RWPE2 (cell line): Measurements from ENCODE around the gene ARHGAP21.

Source experiments
- ATAC-seq: fragments of 200-7000 bp; cut with Tn5 transposase; 3 replicates; pipeline ENCODE4 v1.9.1; 2021; ENCODE audit warnings: low read depth
- DNase-seq: peaks from one replicate; pipeline ENCODE4 v3.0.0-alpha.2; 2020; ENCODE audit warnings: low spot score
- H3K27ac ChIP-seq: fragments of 450-650 bp; 2 replicates; pipeline ENCODE4 v1.5.1; 2017; ENCODE audit warnings: mild to moderate bottlenecking; ENCODE audit not compliant: poor library complexity, severe bottlenecking
- H3K27me3 ChIP-seq: fragments of 250-450 bp; sonication (Bioruptor Pico); 2 replicates; pipeline ENCODE4 v1.5.1; 2021; ENCODE audit warnings: mild to moderate bottlenecking, moderate library complexity; ENCODE audit not compliant: insufficient read depth, poor library complexity, severe bottlenecking
- H3K36me3 ChIP-seq: fragments of 250-450 bp; sonication (Bioruptor Pico); 2 replicates; pipeline ENCODE4 v1.5.1; 2020; ENCODE audit warnings: low read depth, mild to moderate bottlenecking, moderate library complexity
- H3K4me1 ChIP-seq: fragments of 250-450 bp; sonication (Bioruptor Pico); 2 replicates; pipeline ENCODE4 v1.5.1; 2021; ENCODE audit warnings: mild to moderate bottlenecking, moderate library complexity; ENCODE audit not compliant: insufficient read depth, poor library complexity, severe bottlenecking
- H3K4me3 ChIP-seq: fragments of 250-450 bp; sonication (Bioruptor Pico); 2 replicates; pipeline ENCODE4 v1.5.1; 2021; ENCODE audit warnings: mild to moderate bottlenecking, moderate library complexity; ENCODE audit not compliant: severe bottlenecking
- H3K9me3 ChIP-seq: fragments of 250-450 bp; sonication (Bioruptor Pico); 2 replicates; pipeline ENCODE4 v1.5.1; 2021; ENCODE audit warnings: mild to moderate bottlenecking, moderate library complexity; ENCODE audit not compliant: severe bottlenecking
- TF ChIP-seq, protein P1 (sequence below): fragments of 450-650 bp; IDR thresholded peaks from one replicate; pipeline ENCODE4 v1.5.1; 2017; ENCODE audit warnings: mild to moderate bottlenecking, moderate library complexity; ENCODE audit not compliant: poor library complexity, severe bottlenecking

Gene ARHGAP21

DNA sequence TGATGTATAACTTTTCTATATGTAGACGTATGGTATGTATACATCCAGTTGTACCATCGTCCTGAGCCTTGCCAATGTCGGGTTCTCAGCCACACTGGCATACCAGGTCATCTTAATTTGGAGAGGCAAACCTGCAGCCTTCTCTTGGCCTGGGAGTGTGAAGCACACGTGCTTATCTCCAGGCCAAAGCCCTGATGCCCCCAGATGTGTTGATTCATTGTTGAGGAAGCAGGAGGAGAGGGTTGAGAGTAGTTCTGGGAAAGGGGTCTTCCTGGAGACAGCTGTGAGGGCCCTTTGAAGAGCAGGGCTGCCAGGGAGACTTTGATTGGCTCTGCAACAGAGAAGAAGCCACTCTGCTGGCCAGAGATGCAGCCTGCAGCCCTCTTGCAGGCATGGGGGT, 155.6 kb downstream of the ARHGAP21 start:
- Histone ChIP-seq H3K27me3 (no peaks in the 10 kb centered on the region), H3K4me1 (no peaks in the 10 kb centered on the region), H3K27ac (no peak overlapping the region), H3K9me3 (no peaks in the 10 kb centered on the region), H3K4me3 (no peak overlapping the region), H3K36me3 (no peaks in the 10 kb centered on the region)
- TF ChIP-seq, protein P1, sequence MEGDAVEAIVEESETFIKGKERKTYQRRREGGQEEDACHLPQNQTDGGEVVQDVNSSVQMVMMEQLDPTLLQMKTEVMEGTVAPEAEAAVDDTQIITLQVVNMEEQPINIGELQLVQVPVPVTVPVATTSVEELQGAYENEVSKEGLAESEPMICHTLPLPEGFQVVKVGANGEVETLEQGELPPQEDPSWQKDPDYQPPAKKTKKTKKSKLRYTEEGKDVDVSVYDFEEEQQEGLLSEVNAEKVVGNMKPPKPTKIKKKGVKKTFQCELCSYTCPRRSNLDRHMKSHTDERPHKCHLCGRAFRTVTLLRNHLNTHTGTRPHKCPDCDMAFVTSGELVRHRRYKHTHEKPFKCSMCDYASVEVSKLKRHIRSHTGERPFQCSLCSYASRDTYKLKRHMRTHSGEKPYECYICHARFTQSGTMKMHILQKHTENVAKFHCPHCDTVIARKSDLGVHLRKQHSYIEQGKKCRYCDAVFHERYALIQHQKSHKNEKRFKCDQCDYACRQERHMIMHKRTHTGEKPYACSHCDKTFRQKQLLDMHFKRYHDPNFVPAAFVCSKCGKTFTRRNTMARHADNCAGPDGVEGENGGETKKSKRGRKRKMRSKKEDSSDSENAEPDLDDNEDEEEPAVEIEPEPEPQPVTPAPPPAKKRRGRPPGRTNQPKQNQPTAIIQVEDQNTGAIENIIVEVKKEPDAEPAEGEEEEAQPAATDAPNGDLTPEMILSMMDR: no peak
- DNase-seq (no peak), ATAC-seq (no peak)

DNA sequence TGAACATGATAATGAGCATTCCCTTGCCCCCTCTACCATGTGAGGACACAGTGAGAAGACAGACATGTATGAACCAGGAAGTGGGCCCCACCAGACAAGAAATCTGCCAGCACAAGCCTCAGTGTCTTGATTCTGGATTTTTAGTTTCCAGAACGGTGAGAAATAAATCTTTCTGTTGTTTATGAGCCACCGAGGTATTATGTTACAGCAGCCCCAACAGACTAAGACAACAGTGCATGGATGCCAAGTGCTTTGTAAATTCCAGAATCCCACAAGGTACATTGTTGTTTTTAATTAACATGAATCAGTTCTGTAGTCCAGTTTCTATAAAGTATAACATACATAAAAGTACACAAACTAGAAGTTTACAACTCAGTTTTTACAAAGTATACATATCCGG, 162.2 kb downstream of the ARHGAP21 start:
- TF ChIP-seq, protein P1: no peak
- no peak overlapping the region for H3K27ac ChIP-seq
- H3K36me3 ChIP-seq: no peaks in the 10 kb centered on the region
- H3K9me3 ChIP-seq: no peaks in the 10 kb centered on the region
- H3K4me1 ChIP-seq: no peaks in the 10 kb centered on the region
- no peak overlapping the region for H3K4me3 ChIP-seq
- ATAC-seq: 0 out of 3 replicates have a peak, but pooled peaks have one; percentile 29
- no peaks in the 10 kb centered on the region for H3K27me3 ChIP-seq
- DNase-seq: no peak

DNA sequence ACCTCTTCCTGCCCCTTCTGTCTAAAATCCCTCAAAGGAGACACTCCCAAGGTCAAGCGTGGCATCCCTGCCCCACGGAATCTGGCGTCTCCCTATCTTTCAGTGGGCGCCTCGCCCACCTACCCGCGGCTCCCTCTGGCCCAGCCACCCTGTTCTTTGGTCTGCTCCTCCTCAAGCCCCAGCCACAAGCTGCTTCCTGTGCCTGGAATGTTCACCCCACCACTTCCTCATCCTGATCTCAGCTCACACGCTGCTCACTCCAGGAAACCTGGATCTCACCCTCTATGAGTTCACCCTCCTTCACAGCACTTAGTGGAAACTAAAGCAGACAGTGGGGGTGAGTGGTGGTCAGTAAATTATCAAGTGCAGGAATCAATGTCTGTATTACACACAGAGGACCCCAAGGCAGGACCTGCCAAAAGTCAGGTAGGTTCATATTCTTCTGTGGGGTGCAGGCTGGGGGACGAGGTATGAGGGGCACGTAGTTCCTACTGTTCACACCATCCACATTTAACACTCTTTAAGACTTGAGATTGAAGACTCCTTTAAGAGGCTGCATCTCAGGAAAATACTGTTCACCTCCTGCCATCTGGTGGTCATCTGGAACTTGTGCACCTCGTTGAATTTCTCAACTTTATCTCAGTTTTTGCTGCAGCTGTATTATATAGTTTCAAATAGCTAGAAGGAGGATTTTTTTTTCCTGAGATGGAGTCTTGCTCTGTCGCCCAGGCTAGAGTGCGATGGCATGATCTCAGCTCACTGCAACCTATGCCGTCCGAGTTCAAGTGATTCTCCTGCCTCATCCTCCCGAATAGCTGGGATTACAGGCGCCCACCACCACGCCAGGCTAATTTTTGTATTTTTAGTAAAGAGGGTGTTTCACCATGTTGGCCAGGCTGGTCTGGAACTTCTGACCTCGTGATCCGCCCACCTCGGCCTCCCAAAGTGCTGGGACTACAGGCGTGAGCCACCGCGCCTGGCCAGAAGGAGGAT, 166.6 kb downstream of the ARHGAP21 start:
- no peaks in the 10 kb centered on the region for H3K27me3 ChIP-seq
- peak; percentile 44; the same call in 1 of the 3 replicates for ATAC-seq
- H3K4me1 ChIP-seq: no peaks in the 10 kb centered on the region
- H3K36me3 ChIP-seq: no peaks in the 10 kb centered on the region
- no peak overlapping the region for H3K4me3 ChIP-seq
- no peaks in the 10 kb centered on the region for H3K9me3 ChIP-seq
- H3K27ac ChIP-seq: no peak overlapping the region
- TF ChIP-seq, protein P1: peak; percentile 86
- no peak for DNase-seq

DNA sequence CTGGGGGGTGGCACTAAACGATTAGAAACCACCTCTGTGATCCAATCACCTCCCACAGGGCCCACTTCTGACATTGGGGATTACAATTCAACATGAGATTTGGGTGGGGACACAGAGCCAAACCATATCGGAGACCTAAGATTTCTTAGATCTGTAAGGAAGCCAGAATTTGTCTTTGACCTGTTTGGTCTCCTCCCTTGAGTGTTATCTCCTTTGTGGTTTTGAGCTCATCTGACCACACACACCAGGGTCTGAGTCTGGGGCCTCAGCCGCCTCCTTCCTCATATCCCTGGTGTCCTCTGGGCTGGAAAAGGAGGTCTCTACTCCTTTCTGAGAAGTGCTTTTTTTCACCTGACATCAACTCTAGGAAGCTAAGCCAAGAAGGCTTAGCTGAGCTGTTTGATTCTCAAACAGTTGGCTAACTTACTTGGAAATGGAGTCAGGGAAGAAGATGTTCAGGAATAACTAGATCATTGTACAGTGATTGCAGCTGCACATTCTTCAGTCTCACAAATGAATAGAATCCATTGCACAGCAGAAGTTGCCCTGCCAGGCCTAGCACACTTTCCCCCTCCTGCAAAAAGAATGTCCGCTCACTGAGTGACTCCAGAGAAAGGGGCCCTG, 167.4 kb downstream of the ARHGAP21 start:
- no peak for DNase-seq
- H3K9me3 ChIP-seq: no peaks in the 10 kb centered on the region
- no peak overlapping the region for H3K27ac ChIP-seq
- no peaks in the 10 kb centered on the region for H3K27me3 ChIP-seq
- ATAC-seq: no peak
- no peaks in the 10 kb centered on the region for H3K36me3 ChIP-seq
- TF ChIP-seq, protein P1: no peak
- H3K4me3 ChIP-seq: no peak overlapping the region
- peaks cover 7% of the 10 kb centered on the region for H3K4me1 ChIP-seq
